HCT116 (cell line): ENCODE data around the gene APBB2.

Experiments
- EZH2 ChIP-seq: fragments of 200-600 bp; sonication (generic); IDR thresholded peaks from 2 replicates; pipeline ENCODE4 v1.6.1; 2017; ENCODE audit warnings: antibody characterized with exemption, mixed run types
- EZH2phosphoT487 ChIP-seq: fragments of 200-600 bp; IDR thresholded peaks from 2 replicates; pipeline ENCODE4 v1.6.1; 2018; ENCODE audit warnings: antibody characterized with exemption, borderline replicate concordance
- JUND ChIP-seq: IDR thresholded peaks from 2 replicates; pipeline ENCODE4 v1.6.1; 2012
- POLR2A ChIP-seq: IDR thresholded peaks from 2 replicates; pipeline ENCODE4 v1.7.0; 2011; ENCODE audit warnings: borderline replicate concordance; ENCODE audit not compliant: insufficient read depth, insufficient read length; ENCODE audit errors: extremely low read depth
- POLR2AphosphoS5 ChIP-seq: IDR thresholded peaks from 2 replicates; pipeline ENCODE4 v1.6.1; 2011; ENCODE audit warnings: mild to moderate bottlenecking, low read depth, low read length, moderate library complexity
- RAD21 ChIP-seq: IDR thresholded peaks from 2 replicates; pipeline ENCODE4 v1.6.1; 2012; ENCODE audit warnings: low read depth, mild to moderate bottlenecking
- SIN3A ChIP-seq: IDR thresholded peaks from 2 replicates; pipeline ENCODE4 v1.6.1; 2012; ENCODE audit warnings: low read depth
- SP1 ChIP-seq: IDR thresholded peaks from 2 replicates; pipeline ENCODE4 v1.6.1; 2012; ENCODE audit warnings: low read depth
- SRF ChIP-seq: IDR thresholded peaks from 2 replicates; pipeline ENCODE4 v1.6.1; 2012; ENCODE audit warnings: low read depth
- TCF7L2 ChIP-seq: IDR thresholded peaks from 2 replicates; pipeline ENCODE4 v1.7.0; 2011; ENCODE audit warnings: borderline replicate concordance, inconsistent platforms; ENCODE audit not compliant: insufficient read depth, insufficient read length; ENCODE audit errors: extremely low read depth
- ZBTB33 ChIP-seq: IDR thresholded peaks from 2 replicates; pipeline ENCODE4 v1.6.1; 2011; ENCODE audit warnings: mild to moderate bottlenecking, low read length, moderate library complexity; ENCODE audit not compliant: insufficient replicate concordance; ENCODE audit errors: extremely low read depth
- TF ChIP-seq, protein P1 (sequence below), 3 experiments: fragments of 200-600 bp in 1 of 3; sonication (generic) in 1 of 3; IDR thresholded peaks in 2 of 3; conservative IDR thresholded peaks in 1 of 3; 2 replicates each; pipeline ENCODE4 v1.5.1; 2012 to 2017; ENCODE audit warnings: low read depth in 2 of 3, low read length in 2 of 3, antibody characterized with exemption in 1 of 3, borderline replicate concordance in 1 of 3, control low read depth in 1 of 3, mild to moderate bottlenecking in 1 of 3, mixed read lengths in 1 of 3, mixed run types in 1 of 3, moderate library complexity in 1 of 3; ENCODE audit not compliant: insufficient read depth in 1 of 3
- TF ChIP-seq, protein P2 (sequence below): IDR thresholded peaks from 2 replicates; pipeline ENCODE4 v1.6.1; 2012
- TF ChIP-seq, protein P3 (sequence below): IDR thresholded peaks from 2 replicates; pipeline ENCODE4 v1.6.1; 2012; ENCODE audit warnings: low read depth

DNA sequence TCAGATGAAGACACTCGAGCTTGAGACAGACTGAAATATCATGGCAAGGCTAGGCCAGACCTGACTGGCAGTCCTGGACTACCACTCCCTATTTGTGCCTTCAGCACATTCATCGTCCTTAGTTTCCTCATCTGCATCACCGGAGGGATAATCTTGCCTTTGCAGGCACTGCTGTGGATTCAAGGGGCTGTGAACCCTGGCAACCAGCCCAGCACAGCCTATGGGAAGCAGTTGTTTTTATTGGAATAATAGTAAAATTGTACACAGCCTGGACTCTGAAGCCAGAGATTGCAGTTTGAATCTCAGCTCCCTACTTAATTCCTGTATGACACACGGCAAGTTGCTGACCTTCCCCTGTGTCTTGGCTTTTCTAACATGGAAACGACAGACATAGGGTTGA, 303.6 kb downstream of the APBB2 start:
- TF ChIP-seq POLR2AphosphoS5, result no peak
- no peak for TF ChIP-seq SRF
- no peak for TF ChIP-seq SP1
- TF ChIP-seq ZBTB33, result no peak
- no peak for TF ChIP-seq EZH2phosphoT487
- TF ChIP-seq, protein P1, sequence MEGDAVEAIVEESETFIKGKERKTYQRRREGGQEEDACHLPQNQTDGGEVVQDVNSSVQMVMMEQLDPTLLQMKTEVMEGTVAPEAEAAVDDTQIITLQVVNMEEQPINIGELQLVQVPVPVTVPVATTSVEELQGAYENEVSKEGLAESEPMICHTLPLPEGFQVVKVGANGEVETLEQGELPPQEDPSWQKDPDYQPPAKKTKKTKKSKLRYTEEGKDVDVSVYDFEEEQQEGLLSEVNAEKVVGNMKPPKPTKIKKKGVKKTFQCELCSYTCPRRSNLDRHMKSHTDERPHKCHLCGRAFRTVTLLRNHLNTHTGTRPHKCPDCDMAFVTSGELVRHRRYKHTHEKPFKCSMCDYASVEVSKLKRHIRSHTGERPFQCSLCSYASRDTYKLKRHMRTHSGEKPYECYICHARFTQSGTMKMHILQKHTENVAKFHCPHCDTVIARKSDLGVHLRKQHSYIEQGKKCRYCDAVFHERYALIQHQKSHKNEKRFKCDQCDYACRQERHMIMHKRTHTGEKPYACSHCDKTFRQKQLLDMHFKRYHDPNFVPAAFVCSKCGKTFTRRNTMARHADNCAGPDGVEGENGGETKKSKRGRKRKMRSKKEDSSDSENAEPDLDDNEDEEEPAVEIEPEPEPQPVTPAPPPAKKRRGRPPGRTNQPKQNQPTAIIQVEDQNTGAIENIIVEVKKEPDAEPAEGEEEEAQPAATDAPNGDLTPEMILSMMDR (IDR thresholded peaks at IDR 0.05 in 2 of 3, conservative IDR thresholded peaks at IDR 0.05 in 1 of 3; ENCODE audit: borderline replicate concordance in 1 of 3, insufficient read depth in 1 of 3, low read depth in 2 of 3, low read length in 2 of 3), result no peak
- TF ChIP-seq, protein P2, sequence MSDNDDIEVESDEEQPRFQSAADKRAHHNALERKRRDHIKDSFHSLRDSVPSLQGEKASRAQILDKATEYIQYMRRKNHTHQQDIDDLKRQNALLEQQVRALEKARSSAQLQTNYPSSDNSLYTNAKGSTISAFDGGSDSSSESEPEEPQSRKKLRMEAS, result no peak
- TF ChIP-seq, protein P3, sequence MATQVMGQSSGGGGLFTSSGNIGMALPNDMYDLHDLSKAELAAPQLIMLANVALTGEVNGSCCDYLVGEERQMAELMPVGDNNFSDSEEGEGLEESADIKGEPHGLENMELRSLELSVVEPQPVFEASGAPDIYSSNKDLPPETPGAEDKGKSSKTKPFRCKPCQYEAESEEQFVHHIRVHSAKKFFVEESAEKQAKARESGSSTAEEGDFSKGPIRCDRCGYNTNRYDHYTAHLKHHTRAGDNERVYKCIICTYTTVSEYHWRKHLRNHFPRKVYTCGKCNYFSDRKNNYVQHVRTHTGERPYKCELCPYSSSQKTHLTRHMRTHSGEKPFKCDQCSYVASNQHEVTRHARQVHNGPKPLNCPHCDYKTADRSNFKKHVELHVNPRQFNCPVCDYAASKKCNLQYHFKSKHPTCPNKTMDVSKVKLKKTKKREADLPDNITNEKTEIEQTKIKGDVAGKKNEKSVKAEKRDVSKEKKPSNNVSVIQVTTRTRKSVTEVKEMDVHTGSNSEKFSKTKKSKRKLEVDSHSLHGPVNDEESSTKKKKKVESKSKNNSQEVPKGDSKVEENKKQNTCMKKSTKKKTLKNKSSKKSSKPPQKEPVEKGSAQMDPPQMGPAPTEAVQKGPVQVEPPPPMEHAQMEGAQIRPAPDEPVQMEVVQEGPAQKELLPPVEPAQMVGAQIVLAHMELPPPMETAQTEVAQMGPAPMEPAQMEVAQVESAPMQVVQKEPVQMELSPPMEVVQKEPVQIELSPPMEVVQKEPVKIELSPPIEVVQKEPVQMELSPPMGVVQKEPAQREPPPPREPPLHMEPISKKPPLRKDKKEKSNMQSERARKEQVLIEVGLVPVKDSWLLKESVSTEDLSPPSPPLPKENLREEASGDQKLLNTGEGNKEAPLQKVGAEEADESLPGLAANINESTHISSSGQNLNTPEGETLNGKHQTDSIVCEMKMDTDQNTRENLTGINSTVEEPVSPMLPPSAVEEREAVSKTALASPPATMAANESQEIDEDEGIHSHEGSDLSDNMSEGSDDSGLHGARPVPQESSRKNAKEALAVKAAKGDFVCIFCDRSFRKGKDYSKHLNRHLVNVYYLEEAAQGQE, result no peak
- no peak for TF ChIP-seq EZH2
- no peak for TF ChIP-seq POLR2A
- TF ChIP-seq SIN3A, result no peak
- TF ChIP-seq RAD21, result no peak
- TF ChIP-seq JUND, result no peak
- no peak for TF ChIP-seq TCF7L2
